HG03354 (cell line): ENCODE data around the gene FOXO1.

Experiments used
- ATAC-seq: cut with Tn5 transposase; IDR thresholded peaks from one replicate; pipeline ENCODE4 v1.9.1; 2021; ENCODE audit warnings: mild to moderate bottlenecking; ENCODE audit not compliant: unreplicated experiment, poor library complexity, severe bottlenecking

FOXO1 gene

GRCh38 chr13:40586886-40587565 lies 79.4 kb downstream of the FOXO1 start:
- ATAC-seq, result no peak

DNA sequence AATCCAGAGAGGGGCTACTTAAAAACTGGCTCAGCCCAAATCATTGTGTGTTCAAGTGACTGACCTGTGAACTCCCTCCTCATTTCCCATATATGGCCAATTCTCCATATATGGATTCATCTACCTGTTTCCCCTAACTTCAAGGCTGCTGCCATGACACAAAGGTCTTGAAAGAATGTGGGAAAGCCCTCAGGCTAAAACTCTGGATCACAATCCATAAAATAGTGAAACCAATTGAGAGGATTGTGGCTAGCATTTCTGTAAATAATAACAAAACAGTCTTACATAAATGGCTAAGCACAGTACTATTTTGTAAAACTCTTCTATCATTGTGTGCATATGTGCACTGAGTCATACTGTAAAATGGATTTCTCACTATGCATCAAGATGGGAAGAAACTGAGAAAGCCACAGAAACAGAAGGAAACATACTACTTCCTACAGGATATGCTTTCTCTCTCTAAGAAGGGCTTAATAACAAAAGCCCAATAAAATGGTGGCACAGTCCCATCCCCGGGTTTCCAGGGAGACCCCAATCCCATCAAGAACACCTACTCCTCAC lies 80.5 kb downstream of the FOXO1 start:
- ATAC-seq, result no peak

DNA sequence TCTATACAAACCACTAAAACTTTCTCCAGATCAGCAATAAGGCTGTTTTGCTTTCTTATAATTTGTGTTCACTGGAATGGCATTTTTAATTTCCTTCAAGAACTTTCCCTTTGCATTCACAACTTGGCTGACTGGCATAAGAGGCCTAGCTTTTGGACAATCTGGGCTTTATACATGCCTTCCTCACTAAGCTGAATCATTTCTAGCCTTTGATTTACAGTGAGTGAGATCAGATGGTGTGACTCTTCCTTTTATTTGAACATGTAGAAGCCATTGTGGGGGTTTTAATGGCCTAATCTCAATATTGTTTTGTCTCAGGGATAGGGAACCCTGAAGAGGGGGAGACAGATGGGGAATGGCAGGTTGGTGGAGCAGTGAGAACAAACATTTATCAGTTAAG lies 82.7 kb downstream of the FOXO1 start:
- ATAC-seq, result no peak

DNA sequence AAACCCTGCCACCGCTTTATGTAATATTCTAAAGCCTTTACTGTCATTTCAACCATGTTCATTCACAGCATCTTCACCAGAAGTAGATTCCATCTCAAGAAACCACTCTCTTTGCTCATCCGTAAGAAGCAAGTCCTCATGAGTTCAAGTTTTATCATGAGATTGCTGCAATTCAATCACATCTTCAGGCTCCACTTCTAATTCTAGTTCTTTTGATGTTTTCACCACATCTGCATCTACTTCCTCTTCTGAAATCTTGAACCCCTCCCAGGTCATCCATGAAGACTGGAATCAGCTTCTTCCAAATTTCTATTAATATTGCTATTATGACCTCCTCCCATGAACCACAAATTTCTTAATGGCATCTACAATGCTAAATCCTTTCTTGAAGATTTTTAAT lies 83.9 kb downstream of the FOXO1 start:
- no peak for ATAC-seq

GRCh38 chr13:40581277-40581579 lies 85.2 kb downstream of the FOXO1 start:
- no peak for ATAC-seq

DNA sequence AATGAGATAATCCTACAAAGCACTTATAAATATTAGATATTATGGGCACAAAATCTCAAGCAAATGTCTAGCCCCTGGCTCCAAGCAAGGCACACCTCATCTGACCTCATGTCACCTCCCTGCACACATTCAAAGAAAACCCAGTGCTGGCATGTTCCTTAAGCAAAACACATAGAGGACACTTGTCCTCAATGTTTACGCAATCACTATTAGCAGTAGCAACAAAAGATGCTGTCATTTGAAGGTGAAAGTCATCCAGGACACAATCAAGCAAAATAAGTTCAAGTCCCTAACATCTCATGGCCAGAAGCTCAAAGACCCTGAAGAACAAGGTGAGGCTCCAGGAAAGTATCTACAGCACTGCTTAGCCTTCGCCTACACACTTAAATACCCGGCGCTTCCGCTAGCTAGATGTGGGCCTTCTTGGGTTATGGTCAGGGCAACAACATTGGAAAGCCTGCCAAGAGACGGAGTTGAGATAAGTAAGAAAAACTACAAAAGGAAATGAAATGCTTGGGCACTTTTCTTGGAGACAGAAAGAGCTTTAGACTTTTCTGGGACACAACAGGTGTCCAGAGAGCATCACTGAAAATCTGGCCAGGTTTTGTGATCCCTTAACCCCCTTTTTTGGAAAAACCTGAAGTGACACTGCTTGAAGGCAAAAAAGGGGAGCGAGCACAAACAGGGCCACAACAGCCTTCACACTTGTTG lies 85.7 kb downstream of the FOXO1 start:
- ATAC-seq, result no peak

DNA sequence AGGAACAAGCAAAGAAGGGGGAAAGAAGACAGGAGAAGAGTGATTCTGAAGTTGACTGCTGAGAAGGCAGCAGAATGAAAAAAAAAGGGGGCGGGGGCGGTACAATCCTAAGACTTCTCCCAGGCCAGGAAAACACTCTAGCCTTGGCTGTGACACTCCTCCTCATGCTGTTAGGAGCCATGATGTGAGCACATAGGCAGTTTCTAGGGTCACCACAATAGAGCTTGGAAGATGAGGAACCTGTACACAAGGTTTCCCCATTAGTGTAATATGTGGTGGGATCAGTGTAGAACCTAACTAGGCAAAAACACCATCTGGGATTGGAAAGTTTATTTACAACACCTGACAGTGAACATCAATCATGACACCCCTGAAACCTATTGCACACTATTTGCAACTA lies 86.9 kb downstream of the FOXO1 start:
- no peak for ATAC-seq

DNA sequence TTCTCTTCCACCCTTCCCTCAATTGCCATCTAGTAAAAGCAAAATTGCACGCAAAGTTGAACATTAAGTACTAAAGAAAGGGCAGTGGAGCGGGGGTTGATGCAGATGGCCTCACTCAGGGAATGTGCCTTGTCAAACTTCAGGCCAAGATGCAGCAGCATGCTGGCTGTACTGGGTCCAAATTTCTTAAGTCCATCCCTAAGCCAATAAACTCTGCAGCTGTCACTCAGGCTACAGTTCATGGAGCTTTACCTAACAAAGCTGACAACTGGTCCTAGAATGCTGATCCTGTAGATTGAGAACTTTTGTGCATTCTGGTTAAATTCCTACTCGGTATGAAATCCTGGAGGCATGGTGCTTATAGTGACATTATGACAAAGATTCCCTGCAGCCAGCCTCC lies 88.4 kb downstream of the FOXO1 start:
- ATAC-seq, result no peak

- ATAC-seq, result no peak
These were observed 90.1 kb downstream of the FOXO1 start for GRCh38 chr13:40576369-40576768.

DNA sequence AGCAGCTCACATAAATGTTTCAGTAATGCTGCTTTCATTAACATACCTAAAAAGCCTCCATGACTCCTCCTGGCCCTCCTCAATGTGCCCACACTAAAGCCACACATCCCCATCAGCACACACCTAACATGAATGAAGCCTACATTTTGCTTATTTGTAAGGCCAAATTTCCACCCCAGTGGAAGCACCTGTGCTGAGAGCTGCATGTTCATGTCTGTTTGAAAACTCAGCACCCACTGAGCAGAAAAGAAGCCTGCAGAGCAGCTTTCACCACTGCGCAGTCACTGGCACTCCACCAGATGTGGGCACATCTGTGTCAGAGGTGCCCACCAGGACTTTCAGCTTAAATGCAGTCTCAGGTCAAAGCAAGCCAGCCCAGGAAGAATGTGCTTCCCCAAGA lies 93.5 kb downstream of the FOXO1 start:
- ATAC-seq, result no peak

DNA sequence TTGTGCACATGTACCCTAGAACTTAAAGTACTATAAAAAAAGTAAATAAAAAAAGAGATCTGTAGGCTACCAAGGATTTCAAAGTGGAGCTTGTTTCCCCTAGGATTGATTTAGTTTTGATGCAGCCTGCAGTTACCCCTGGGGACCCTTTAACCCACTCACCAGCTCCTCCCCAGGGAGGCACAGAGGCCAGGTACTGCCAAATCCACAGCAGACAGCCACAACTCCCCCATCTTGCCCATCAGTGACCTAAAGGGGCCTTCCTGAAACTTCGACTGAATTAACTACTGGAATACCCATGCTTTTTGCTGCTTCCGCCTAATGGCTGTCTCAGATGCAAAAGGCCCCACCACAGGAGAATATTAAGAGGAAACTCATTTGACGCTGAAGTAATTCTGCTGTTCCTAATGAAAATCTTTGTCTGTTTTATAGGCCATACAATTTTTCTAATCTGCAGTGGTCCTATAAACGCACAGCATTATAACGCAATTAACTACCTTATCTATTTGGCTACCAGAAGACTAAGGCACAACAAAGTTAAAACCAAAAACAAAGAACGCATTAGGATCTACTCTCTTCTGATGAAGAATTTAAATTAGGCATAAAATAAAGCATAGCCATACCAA lies 95.0 kb downstream of the FOXO1 start:
- no peak for ATAC-seq

DNA sequence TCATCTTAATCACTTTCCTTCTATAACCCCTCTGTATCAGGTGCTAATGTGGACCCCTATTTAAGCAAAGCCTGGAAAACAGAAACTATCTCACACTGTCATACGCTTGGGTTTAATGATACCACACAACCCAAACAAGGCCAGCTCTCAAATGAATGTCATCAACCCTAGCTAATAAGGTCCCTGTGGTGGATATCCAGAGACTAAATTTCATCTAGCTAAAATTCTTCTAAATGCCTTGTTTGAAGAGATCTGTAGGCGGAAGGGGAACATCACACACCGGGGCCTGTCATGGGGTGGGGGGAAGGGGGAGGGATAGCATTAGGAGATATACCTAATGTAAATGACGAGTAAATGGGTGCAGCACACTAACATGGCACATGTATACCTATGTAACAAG lies 95.5 kb downstream of the FOXO1 start:
- ATAC-seq, result no peak

GRCh38 chr13:40569024-40569350 lies 97.5 kb downstream of the FOXO1 start:
- no peak for ATAC-seq

DNA sequence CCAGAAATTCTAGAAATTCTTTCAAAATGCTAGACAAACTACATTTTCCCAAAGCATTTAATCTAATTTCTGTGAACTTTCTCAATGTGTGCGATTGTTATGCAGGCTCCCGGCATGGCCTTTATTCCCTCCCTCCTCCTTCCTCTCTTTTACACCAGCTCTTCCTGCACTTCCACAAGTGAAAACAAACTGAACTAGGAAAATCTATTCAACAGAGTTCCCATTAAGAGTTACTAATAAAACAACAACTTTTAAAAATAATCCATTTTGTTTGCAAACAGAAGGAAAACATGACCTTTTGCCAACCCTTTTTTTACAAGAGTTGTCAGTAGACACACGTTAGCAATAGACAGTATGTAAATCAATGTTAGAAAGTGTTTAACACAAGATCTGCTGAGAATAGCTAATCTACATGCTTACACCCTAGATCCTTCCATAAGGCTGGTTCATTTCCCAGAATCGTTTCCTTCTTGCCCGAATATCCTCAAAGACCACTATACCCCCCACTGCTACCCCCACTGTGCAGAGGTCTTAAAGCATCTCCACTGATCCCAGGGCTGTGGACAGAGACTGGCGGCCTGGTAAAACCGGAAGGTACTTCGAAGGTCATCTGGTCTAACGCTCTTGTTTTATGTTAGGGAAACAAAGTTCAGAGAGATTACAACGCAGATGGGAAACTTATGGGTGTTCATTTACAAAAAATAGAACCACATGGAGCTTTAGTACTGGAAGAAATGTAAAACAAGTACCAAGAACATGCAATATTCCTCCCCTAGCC lies 98.0 kb downstream of the FOXO1 start:
- ATAC-seq, result no peak

- no peak for ATAC-seq
These were observed 99.6 kb downstream of the FOXO1 start for GRCh38 chr13:40566811-40567210.

GRCh38 chr13:40565282-40566148 lies 100.9 kb downstream of the FOXO1 start:
- no peak for ATAC-seq

DNA sequence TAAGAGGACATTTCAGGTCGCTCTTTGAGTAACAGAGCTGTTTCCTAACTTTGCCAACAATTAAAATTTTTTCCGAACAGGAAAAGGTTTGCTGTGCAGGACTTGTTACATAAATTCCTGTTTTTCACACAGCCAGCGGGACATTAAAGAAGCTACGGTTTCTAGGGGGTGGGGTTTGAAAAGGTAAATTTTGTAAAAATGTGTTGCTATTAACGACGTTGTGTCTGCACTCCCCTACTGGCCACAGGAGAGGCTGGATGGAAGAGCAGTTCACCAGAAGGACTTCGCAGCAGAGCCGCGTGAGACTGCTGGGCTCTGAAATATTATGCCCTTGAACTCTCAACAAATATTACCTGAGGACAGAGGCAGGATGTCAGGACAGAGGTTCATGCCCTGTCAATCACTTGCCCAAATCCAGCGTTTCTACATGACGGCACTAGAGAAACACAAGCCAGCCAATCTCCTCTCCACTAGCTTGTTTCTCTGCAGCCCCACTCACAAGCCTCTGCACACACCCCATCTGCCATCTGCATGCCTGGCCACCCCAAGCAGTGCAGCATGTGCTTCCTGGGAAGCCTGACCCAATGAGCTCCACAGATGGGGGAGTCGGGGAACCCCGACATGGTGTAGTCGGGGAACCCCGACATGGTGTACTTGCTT lies 102.0 kb downstream of the FOXO1 start:
- ATAC-seq, result peak; percentile 47

DNA sequence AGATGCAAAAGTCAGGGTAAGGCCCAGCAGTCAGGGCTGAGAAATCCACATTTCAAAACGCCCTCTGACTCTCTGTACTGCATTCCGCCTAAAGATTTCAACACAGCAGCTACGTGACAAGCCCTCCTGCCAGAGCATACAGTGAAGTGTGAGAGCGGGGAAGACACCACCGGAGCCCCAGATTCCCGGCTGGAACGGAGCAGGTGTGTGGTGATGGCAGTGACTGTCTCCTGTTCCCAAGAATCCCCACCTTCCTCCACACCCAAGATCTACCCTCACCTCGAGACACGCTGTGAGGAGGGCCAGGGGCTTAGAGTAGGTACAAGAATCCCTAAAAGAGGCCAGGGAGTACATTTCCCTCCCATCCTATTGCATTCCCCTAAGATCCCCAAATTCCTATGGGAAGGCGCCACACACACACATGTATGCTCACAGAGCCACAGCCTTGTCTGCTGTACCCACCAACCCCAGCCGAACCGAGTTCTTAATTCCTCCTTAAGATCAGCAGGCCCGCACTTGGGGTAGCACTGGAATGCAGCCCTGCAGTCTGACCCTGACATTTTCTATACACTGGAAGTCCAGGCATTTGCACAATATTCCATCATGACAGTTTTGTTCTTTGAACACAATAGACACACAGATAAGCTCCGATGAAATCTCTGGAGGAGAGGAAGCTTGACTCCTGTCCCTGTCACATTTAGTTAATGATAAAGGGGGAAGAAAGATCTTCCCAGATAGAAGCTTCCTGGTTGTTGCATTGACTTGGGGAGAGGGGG lies 102.9 kb downstream of the FOXO1 start:
- no peak for ATAC-seq
